Esophagus squamous epithelium (tissue), 4 donors: Measurements from ENCODE around the gene CCDC136.

Experiments
- CTCF ChIP-seq, 6 experiments: fragments of 450-650 bp in 4 of 6; fragments of 200-600 bp in 2 of 6; sonication (generic) in 2 of 6; IDR thresholded peaks; one replicate each; pipeline ENCODE4 v1.5.1; 2016 to 2019; ENCODE audit warnings: antibody characterized with exemption in 6 of 6, mild to moderate bottlenecking in 4 of 6, moderate library complexity in 4 of 6
- POLR2A ChIP-seq, 4 donors: fragments of 450-650 bp; IDR thresholded peaks; one replicate each; pipeline ENCODE4 v1.6.1; 2017; ENCODE audit warnings: antibody characterized with exemption in 4 of 4, mild to moderate bottlenecking in 4 of 4, moderate library complexity in 3 of 4

GRCh38 chr7:128770233-128770632, 21.5 kb upstream of the CCDC136 start:
- TF ChIP-seq POLR2A (IDR thresholded peaks at IDR 0.05) = no peak
- TF ChIP-seq CTCF (IDR thresholded peaks at IDR 0.05) = no peak
